Stimulated activated CD8-positive, alpha-beta memory T cell treated with anti-CD3 and anti-CD28 coated beads, Interleukin-15, amount 100 ng/mL, for 1 hour (primary cell): ENCODE results near the gene RREB1.

Experiments
- DNase-seq: peaks from one replicate; pipeline ENCODE4 v3.0.0-alpha.2; 2020; ENCODE audit warnings: low read depth

RREB1 gene

DNA sequence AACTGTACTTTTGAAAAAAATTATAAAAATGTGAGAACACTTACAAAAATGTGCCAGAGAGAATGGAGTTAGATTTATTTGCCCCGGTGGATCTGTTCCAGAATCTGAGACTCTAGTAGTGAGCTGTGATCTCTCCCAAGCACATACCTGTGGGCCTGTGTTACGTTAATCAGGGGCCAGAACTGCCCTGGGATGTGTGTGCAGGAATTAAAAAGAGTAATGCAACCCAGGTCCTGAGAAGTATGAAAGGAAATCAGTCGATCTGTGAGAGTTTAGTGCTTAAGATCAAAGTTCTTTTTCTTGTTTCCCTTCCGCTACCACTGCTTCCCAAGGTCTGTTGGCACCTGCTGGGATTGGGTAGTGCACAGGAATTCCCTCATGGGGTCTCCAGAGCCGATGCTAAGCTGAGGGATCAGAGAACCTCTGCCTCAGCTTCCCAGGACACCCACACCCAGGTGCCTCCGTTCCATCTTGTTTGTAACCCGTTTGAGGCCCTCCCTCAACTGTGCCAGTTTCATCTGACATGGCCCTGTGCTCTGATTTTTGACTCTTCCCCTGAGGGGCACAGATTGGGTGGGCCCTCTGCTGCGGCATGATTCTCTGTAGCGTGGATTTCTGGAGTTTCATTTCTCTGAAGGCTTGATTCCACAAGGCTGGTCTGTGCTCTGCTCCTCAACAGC, 87.7 kb downstream of the RREB1 start:
- DNase-seq: no peak

DNA sequence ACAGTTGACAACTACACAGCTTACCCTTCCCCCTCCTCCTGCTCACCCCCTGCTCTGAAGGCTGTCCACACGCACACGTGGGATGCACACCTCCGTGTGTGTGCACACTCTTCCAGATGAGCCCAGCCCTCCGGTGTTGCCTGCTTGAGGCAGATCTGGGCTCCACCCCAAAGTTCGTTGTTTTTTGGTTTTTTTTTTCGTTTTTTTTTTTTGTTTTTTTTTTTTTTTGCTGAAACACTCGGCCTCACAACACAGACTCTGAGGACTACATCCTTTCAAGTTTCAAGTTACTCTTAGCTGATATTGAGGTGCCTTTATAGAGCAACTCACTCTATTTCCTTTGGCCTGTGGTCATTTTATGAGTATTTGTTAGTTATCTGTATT, 88.2 kb downstream of the RREB1 start:
- DNase-seq: no peak

DNA sequence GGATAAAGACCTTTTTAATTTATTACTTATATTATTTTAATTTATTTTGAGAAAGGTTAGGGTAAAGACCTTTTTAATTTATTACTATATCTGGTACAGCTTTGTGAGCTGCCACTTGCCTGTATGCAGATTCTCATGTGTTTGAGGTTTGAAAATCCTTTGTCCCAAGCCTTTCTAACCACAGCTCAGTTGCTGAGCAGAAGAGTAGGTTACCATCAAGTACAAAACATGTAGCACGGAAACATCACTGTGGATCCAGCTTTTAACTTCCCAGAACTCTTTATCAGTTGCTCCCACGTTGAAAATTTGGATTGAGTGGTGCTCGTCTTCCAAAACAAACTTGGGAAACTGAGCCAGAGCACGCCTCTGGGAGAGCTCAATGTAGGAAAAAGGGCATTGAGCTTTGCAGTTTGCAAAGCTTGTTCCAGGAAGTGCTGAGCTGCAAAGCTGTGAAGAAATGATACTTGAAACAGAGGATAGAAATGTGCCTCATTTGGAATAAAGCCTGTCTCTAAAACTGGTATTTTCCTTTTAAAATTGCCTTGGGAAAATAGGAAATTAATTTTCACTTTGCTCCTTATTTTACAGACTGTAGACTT, 89.0 kb downstream of the RREB1 start:
- DNase-seq: no peak

DNA sequence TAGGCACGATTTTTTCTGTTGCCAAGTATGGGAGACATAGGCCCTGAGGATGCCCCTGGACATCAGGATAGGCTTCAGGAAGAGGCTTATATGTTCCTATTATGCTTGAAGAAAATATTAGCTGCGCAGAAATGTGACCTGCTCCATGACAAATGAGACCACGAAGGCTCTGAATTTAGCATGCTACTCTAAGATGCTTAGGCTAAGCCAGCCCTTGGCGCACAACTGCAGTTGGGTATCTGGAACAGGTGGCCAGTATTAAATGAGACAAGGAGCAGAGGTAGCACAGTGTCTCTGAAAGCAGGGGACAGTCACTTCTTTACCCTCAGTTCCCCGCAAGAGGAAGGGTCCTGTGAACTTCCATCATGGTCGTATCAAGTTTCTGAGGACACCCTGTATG, 90.0 kb downstream of the RREB1 start:
- DNase-seq: no peak

DNA sequence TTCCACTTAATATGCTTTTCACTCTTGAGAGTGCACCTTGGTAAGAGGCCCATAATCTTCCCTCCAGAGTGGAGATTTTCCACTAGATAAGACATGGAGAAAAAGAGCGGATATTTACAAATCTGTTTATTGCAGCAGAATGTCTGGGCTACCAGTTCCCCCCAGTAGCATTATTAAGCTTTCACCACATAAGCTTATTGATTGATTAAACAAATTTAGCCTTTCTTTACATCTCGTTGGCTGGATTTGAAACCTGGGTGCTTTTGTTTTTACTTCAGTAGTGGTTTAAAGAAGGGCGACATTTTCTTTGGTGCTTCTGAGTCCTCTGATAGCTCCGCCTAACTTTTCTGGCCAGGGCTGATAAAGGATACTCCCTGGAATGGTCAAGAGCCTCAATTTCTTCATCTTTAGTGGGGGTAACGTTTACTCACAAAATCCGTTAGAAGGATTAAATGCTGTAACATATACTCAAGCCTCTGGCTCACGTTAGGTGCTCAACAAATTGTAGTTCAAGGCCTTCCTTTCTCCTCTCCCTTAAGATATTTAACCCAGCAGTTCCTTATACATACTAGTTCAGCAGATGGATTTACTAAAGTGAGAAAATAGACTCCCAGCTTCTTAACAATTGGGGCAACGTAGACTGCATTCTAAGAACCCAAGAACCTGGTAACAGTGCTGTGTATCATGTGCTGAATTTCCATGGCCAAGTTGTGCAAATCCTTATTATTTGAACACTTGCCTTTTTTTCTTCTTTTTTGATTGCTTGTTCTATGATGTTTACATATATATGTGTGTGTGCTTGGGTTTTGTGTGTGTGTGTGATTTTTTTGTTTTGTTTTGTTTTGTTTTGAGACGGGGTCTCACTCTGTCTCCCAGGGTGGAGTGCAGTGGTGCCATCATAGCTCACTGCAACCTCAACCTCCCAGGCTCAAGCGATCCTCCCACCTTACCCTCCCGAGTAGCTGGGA, 91.4 kb downstream of the RREB1 start:
- no peak for DNase-seq

DNA sequence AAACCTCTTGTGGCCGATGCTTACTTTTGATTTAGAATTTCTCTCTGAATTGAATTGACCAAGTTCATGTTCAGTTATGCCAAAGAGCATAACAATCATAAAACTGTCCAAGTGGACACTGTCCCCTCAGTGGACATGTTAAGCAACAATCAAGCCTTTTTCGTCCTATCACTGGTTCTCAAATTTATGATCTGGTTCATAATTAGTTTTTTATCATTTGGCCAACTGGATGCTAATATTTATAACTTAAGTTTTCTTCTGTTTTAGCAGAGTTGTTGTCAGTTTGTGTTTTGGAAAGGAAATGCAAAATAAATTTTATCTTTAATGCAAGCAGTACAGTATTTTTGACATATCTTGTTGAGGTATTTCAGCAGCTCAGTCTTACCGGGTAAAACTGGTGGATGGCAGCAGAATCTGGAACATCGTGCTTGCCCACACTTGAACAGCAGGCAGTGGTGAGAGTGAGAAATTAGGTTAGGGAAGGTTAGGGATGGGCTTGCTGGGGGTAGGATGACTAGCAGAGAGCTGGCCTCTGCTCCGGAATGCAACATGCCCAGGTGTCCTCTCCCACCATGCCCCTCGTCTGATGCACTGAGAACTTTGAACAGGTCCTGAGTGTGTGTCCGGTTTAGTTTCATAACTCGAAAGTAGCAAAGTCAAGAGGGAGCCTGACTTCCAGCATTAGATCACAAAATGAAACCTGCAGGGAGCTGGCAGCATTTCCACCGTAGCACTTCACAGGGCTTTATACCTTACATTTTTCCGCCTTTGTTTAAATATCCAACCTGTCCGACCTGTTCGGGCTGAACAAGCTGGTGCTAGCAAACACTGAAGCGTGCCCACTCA, 93.1 kb downstream of the RREB1 start:
- no peak for DNase-seq

DNA sequence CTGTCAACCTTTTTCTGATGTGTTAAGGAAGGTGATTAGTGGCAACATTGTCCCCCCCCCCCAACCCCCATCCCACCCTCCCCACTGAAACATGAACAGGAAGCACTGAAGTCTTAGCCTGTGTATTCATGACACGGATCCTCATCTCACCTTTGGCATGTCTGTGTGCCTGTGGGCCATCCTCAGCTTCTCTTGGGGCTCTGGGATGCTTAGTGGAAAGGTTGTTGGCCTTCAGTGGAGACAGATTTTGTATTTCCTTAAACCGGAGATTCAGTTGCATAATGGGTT, 93.6 kb downstream of the RREB1 start:
- no peak for DNase-seq

DNA sequence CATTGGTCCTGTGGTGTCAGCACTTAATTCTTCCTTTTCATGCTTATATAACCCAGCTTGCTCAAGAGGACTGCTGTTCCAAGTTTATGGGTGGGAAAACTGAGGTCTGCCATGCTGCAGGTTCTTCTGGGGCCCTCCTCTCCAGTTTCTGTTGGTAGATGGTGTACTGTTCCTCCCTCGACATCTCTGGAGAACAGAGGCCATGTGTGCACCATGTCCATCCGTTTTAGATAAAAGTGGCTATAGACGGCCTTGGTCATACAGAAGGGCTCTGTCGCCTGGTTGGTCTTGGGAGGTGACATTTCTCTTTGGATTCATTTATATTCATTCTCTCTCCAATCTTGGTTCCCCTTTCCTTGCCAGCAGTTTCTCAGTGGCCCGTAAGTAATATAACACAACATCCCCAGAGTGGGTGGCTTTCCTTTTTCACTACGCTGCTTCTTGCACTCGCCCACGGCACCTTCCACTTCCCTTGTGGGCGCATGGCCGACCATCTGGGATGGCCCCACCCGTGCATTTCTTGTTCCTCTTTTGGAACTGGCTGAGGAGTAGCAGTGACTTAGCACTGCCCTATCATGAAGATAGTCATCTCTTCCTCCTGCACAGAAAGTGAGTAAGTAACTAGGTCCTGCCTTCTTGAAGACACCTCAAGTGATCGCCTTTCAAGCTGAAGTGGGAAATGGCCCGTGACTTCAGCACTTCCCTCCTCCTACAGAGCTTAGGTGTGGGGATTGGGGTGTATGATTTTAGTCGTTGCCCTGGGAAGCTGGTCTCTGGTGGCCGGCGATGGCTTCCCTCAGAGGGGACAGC, 94.2 kb downstream of the RREB1 start:
- no peak for DNase-seq

DNA sequence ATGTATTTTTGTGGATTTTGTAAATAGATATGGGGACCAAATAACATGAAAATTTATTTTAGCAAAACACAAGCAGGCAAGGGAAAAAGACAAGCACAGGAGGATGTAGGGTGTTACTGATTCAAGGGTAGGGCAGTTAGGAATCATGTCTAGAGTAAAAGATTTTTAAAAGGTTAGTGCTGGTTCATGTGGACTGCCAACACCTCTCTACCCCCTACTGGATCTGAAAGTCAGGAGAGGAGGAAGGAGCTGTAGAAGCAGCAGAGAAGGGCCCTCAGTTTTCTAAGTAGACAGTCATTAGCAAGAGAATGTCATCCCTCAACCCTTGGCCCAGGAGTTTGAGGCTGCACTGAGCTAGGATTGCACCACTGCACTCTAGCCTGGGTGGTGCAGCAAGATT, 95.2 kb downstream of the RREB1 start:
- DNase-seq: no peak

DNA sequence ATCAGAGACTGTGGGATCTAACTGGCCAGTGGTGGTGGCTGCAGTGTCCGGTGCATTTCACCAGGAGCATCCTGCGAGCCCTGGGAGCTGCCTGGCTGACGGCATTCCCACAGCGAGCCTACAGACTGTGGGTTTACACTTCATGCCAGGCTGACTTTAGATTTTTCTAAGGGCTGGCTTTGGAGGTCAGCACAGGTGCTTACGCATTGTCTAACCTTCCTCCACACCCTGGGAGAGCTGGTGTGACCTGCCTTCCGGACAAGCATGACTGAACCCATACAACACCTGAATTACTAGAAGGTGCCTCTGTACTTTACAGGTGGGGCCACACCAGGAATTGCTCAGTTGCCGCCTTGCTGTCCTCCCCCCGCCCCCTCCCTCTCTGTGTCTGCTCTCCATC, 96.2 kb downstream of the RREB1 start:
- DNase-seq: no peak

DNA sequence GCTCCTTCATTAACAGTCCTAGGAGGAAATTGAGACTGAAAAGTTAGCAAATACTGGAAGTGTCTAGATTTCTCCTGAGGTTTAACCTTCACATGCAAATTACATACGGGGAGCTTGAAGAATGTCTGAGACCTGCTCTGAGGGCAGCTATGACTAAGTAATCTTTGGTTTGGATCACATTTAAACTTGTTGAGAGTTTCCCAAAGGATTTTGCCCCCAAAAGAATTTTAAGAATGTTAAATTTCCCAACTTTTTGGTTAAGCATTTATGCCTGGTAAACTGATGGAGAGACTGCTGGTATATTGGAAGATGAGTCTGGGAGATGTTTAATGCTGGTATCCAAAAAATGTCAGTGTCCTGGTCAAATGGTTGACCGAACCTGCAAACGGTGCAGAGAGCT, 97.0 kb downstream of the RREB1 start:
- no peak for DNase-seq

DNA sequence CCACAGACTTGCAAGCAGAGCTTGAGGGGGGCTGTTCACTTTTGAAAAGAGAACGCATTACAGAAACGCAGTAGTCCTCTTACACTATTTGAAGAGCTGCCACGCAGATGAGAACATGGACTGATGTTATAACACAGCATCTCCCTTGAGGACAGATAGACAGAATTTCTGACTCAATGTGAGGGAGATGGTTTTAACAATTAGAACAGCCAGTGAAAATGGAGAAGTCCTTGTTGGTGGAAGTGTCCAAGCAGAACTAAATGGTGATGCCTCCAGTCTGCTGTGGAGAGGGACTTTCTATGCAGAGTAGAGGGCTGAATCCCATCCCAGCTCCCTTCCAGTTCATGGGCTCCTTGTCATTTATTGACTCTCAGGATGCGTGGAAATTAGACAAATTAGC, 100.0 kb downstream of the RREB1 start:
- DNase-seq: no peak

DNA sequence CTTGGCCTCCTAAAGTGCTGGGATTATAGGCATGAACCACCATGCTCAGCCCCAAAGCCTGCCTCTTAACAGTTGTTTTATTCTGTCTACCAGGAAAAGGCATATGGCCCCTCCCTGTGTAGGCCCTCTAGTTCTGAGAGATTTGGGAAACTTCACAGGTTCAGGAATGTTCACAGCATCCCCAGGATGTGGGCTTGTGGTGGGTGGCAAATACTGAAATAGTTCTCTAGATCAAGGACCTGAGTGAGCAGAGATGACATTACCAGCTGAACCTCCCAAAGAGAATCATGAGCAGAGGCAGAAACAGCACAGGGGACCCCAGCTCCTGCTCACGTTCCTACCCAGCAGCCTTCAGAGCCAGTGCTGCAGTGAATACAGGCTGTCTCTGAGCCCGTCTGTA, 105.7 kb downstream of the RREB1 start:
- no peak for DNase-seq

DNA sequence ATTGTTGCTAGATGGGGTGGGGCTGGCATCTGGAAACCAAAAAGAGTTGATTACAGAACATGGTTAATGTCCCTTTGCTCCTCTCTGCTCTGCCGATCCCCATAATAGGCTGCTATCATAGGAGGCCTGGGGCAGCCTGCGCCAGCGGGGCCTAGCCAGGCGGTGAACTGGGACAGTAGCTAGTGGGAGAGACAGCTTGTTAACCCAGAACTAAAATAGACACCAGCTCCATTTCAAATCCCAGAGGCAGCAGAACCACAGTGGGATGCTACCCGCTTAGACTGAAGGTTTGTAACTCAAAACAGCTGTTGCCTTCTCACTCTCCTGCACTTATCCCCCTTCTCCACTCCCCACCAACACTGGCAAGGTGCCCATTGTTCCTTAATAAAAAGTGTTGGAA, 106.7 kb downstream of the RREB1 start:
- no peak for DNase-seq

DNA sequence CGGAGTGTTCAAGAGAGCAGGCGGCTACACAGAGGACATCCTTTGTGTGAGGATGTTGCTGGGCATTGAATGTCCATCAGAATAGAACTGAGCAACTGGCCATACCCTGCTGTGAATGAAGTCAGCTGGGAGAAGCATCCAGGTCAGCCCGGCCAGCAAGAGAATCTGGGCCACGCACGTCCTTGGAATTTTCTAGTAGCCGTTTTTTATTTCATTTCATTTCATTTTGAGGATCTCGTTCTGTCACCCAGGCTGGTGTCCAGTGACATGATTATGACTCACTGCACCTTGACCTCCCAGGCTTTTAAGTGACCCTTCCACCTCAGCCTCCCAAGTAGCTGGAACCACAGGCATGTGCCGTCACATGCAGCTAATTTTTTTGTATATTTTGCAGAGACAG, 107.4 kb downstream of the RREB1 start:
- DNase-seq: no peak

DNA sequence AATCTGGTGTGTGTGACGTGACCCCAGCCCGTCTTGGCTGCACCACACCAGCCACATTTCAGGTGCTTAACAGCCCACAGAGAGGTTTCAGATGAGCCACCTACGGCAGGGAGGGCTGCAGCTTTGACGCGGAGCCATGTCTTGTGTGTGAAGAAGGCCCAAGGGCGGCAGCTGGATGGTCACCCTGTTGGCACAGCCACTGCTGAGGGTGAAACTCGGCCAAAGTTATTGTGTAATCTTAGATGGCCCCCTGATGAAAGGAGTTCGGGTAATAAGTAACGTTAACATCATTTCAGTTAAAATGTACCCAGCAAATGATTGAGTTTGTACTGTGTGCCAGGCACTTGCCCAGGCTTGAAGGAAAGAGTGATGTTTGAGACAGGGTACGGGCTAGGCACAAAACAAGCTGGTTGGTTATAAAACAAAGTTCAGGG, 108.1 kb downstream of the RREB1 start:
- DNase-seq: no peak

DNA sequence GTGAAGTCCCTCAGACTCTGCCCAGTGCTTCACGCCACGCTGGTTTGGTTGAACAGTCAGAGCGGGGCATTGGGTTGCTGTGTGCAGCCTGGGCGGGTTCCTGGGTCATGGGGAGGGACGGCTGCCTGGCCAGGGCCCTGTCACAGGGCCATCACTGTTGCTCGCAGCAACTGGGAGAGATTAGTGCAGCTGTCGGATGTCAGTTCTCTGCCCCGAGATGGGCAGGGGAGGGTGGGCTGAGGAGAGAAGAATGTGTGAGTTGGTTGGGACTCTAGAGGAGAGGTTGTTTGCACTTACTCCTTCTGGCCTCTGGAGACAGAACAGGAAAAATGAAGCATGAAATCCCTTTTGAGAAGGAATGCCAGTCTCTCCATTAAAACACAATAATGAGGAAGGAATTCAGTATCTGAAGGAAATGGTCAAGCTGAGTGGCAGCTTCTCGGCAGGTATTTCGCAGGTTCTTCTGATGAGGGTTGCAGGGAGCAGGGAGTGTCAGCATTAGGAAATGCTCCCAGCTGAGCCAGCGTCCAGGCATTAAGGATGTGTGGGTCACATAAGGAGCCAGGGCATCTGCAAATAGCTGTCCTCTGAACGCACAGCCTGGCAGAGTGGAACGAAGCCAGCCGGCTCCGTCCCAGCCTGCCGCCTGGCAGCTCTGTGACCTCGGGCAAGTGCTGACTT, 109.3 kb downstream of the RREB1 start:
- no peak for DNase-seq

DNA sequence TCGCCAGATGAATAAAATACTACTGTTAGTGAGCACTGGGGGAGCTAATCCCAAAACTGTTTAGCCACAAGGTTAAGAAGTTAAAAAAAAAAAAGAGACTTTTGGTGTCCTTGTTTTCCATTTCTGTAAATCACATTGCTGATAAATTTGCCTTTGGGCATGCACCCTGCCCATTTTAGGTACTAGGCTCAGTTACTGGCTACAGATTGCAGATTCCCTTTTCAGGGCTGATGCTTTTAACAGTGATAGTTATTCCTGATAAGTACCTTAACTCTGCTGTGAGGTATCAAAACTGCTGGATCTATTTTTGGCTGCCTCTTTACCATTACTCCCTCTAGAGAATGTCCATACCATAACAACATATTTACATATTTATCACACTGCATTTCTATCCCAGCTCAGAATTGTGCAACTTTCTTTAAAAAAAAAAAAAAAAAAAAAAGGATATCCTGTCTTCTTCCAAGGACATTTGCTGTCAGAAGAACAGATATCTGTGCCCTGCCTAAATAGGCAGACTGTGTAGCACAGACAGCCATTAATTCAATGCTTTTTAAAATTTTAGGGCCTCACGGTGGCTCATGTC, 110.7 kb downstream of the RREB1 start:
- no peak for DNase-seq

DNA sequence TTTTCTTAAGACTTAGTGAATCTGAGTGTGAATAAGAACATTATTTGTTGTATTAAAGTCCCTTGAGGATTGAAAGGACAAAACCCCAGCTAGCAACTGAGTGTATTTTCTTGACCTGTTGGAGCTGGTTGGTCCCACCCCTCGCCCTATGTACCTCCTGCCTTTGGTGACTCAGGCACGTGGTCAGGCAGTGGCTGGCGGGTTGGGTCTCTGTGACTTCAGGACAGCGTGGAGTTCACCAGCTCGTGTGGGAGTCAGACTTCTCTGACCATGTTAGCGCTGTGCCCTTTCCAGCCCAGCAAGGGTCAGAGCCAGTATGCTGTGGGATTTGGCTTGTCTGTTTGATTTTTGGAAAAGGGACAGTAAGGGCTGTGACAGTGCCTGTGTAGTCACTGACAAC, 111.5 kb downstream of the RREB1 start:
- no peak for DNase-seq

DNA sequence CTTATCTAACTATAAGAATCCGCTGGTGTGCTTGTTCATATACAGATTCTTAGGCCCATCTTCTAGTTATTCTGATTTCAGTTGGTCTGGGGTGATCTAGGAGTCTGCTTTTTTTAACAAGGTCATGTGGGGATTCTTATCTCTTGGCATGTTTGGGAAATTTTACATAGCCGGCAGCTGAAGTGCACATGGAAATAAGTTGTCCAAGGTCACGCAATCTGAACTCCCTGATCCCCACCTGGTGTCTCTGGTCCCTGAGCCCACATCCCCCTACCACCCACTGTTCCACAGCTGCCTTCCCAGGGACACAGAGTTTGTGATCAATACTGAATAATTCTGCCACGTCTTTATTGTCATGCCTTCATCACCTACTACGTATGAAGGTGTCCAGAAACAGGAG, 114.4 kb downstream of the RREB1 start:
- no peak for DNase-seq

DNA sequence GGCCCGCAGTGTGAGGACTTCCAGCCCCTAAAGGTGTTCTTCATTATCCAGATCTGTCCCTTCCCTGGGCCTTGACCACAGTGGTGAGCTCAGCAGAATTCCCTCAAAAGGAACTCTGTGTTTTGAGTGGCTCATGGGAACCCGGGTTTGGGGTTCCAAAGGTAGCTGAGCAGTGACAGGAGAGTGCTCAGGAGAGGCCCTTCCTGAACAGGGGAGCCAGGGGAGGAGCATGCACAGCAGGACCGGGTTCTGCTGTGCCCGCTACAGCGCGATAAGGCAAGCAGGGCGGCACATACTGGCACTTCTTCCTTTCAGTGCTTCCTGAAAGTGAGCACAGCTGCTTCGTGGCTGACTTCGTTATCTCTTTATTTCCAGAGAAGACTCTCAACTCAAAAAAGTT, 117.0 kb downstream of the RREB1 start:
- no peak for DNase-seq
